ENCODE data around the gene TDRD3. TPM values are rescaled to one million over a fixed set of nuclear protein-coding genes. Genes with fewer than 3 reads are reported as not detected.

TDRD3 gene
- total RNA-seq, result 25.6 TPM
- long read RNA-seq, partial matches to known transcripts, result 2 of 18 reads
- long read RNA-seq, other reads (novel, unspliced or antisense), result 14 of 18 reads

- Histone ChIP-seq H3K4me1 (peaks cover 11% of the 10 kb centered on the region), H3K36me3 (no peaks in the 10 kb centered on the region), H3K9me3 (no peaks in the 10 kb centered on the region), H3K27ac (peak within 1 kb of the TSS; percentile 95), H3K27me3 (no peaks in the 10 kb centered on the region), H3K4me3 (peak within 1 kb of the TSS; percentile 73)
- intact Hi-C loops (cut with DNase I), result no loop called here
- peak; percentile 93 for DNase-seq
- peak; percentile 80 for ATAC-seq
- peak; percentile 78 for TF ChIP-seq CTCF (IDR thresholded peaks at IDR 0.05)
Observed at GRCh38 chr13:60396783-60397703, at the start of gene TDRD3. TSS of gene TDRD3 (plus strand) at chr13:60397220. CDS start at chr13:60397365, 145 bp downstream.

- TF ChIP-seq CTCF (IDR thresholded peaks at IDR 0.05), result no peak
- Histone ChIP-seq H3K27me3 (no peaks in the 10 kb centered on the region), H3K36me3 (no peaks in the 10 kb centered on the region), H3K9me3 (no peaks in the 10 kb centered on the region), H3K4me3 (no peak overlapping the region), H3K4me1 (no peaks in the 10 kb centered on the region), H3K27ac (no peak overlapping the region)
- ATAC-seq, result no peak
- no peak for DNase-seq
- intact Hi-C loops (cut with DNase I), result no loop called here
Observed at GRCh38 chr13:60347690-60348089, 49.3 kb upstream of the TDRD3 start.

GRCh38 chr13:60348097-60348496, 48.9 kb upstream of the TDRD3 start:
- H3K9me3 ChIP-seq, result no peaks in the 10 kb centered on the region
- no peak overlapping the region for H3K4me3 ChIP-seq
- no peaks in the 10 kb centered on the region for H3K36me3 ChIP-seq
- H3K4me1 ChIP-seq, result no peaks in the 10 kb centered on the region
- H3K27ac ChIP-seq, result no peak overlapping the region
- intact Hi-C loops (cut with DNase I), result no loop called here
- ATAC-seq (no peak), DNase-seq (no peak)
- TF ChIP-seq CTCF (IDR thresholded peaks at IDR 0.05), result no peak
- no peaks in the 10 kb centered on the region for H3K27me3 ChIP-seq

- DNase-seq, result no peak
- Histone ChIP-seq H3K9me3 (no peaks in the 10 kb centered on the region), H3K27ac (no peak overlapping the region), H3K36me3 (no peaks in the 10 kb centered on the region), H3K27me3 (no peaks in the 10 kb centered on the region), H3K4me1 (no peaks in the 10 kb centered on the region), H3K4me3 (no peak overlapping the region)
- no peak for TF ChIP-seq CTCF (IDR thresholded peaks at IDR 0.05)
- intact Hi-C loops (cut with DNase I), result no loop called here
- ATAC-seq, result no peak
Observed at GRCh38 chr13:60351326-60351725, 45.7 kb upstream of the TDRD3 start.

- no peak for ATAC-seq
- no peaks in the 10 kb centered on the region for H3K36me3 ChIP-seq
Observed at GRCh38 chr13:60351855-60352615, 45.0 kb upstream of the TDRD3 start.

More at GRCh38 chr13:60351855-60352615, 45.0 kb upstream of the TDRD3 start:
- intact Hi-C loops (cut with DNase I), result no loop called here
- H3K9me3 ChIP-seq, result no peaks in the 10 kb centered on the region
- DNase-seq, result no peak
- H3K4me3 ChIP-seq, result no peak overlapping the region
- no peak for TF ChIP-seq CTCF (IDR thresholded peaks at IDR 0.05)
- no peaks in the 10 kb centered on the region for H3K4me1 ChIP-seq
- H3K27me3 ChIP-seq, result no peaks in the 10 kb centered on the region
- no peak overlapping the region for H3K27ac ChIP-seq

Measured in upper lobe of right lung (tissue), 1 donor.